IMR-90 (cell line): ENCODE data around the gene IL12A. TPM values are rescaled to one million over a fixed set of nuclear protein-coding genes. Genes with fewer than 3 reads are reported as not detected.

ENCODE experiments used
- ATAC-seq: fragments of 200-7000 bp; cut with Tn5 transposase; 2 replicates; pipeline ENCODE4 v1.9.1; 2020; ENCODE audit warnings: low read depth, mild to moderate bottlenecking, moderate library complexity
- BruUV-seq: library from RNA; stranded (reverse); fragments of 400-500 nt; replicated peaks from 2 replicates; lab custom pipeline; 2021; lab: Mats Ljungman, UMichigan
- CTCF ChIA-PET: fragments of 300-600 bp; formaldehyde crosslinking; extraction: SDS; loops from one replicate; lab custom pipeline; 2021; ENCODE audit warnings: antibody characterized with exemption; lab: Yijun Ruan, JAX
- POLR2A ChIA-PET: fragments of 300-600 bp; sonication (Branson Sonifier 250); formaldehyde crosslinking; loops from one replicate; lab custom pipeline; 2022; ENCODE audit warnings: antibody characterized with exemption; ENCODE audit not compliant: unreplicated experiment; lab: Charles Lee
- DNase-seq: peaks from one replicate; pipeline ENCODE4 v3.0.0; 2013
- H2AFZ ChIP-seq: replicated peaks from 2 replicates; pipeline ENCODE3; 2013; ENCODE audit warnings: low read length, mild to moderate bottlenecking; ENCODE audit not compliant: poor library complexity
- H2AK5ac ChIP-seq: 2 replicates; pipeline ENCODE4 v1.6.1; 2013; ENCODE audit warnings: low read depth, low read length, inconsistent platforms
- H2AK9ac ChIP-seq: replicated peaks from 2 replicates; pipeline ENCODE3; 2013; ENCODE audit warnings: mild to moderate bottlenecking, low read depth, low read length, moderate library complexity; ENCODE audit not compliant: poor library complexity
- H2BK120ac ChIP-seq: 2 replicates; pipeline ENCODE4 v1.6.1; 2013; ENCODE audit warnings: low read depth, low read length, inconsistent platforms
- H2BK15ac ChIP-seq: 3 replicates; pipeline ENCODE4 v1.6.1; 2013; ENCODE audit warnings: low read depth, low read length, inconsistent platforms
- H2BK20ac ChIP-seq: 2 replicates; pipeline ENCODE4 v1.6.1; 2013; ENCODE audit warnings: low read depth, mild to moderate bottlenecking, inconsistent platforms, low read length, moderate library complexity
- H2BK5ac ChIP-seq: 2 replicates; pipeline ENCODE4 v1.6.1; 2013; ENCODE audit warnings: mild to moderate bottlenecking, low read depth, low read length, inconsistent platforms; ENCODE audit not compliant: poor library complexity, severe bottlenecking
- H3K14ac ChIP-seq: replicated peaks from 2 replicates; pipeline ENCODE4 v1.6.1; 2013; ENCODE audit warnings: low read depth, low read length, inconsistent platforms
- H3K18ac ChIP-seq: 2 replicates; pipeline ENCODE4 v1.6.1; 2013; ENCODE audit warnings: low read depth, low read length, control low read depth
- H3K23ac ChIP-seq: 2 replicates; pipeline ENCODE4 v1.6.1; 2013; ENCODE audit warnings: low read depth, low read length, inconsistent platforms
- H3K27ac ChIP-seq: 2 replicates; pipeline ENCODE4 v1.5.1; 2013; ENCODE audit warnings: mild to moderate bottlenecking, control low read depth, low read length; ENCODE audit not compliant: insufficient read depth
- H3K27me3 ChIP-seq: 2 replicates; pipeline ENCODE4 v1.6.1; 2013; ENCODE audit warnings: low read length; ENCODE audit not compliant: control insufficient read depth, insufficient read depth
- H3K36me3 ChIP-seq: 2 replicates; pipeline ENCODE4 v1.6.1; 2013; ENCODE audit warnings: low read length, mixed read lengths; ENCODE audit not compliant: control insufficient read depth, insufficient read depth
- H3K4ac ChIP-seq: 2 replicates; pipeline ENCODE4 v1.6.1; 2013; ENCODE audit warnings: low read depth, low read length, inconsistent platforms
- H3K4me1 ChIP-seq: 2 replicates; pipeline ENCODE4 v1.6.1; 2013; ENCODE audit warnings: low read length, mixed read lengths; ENCODE audit not compliant: control insufficient read depth, insufficient read depth
- H3K4me2 ChIP-seq: 2 replicates; pipeline ENCODE4 v1.6.1; 2013; ENCODE audit warnings: low read depth, mild to moderate bottlenecking, control low read depth, low read length, moderate library complexity
- H3K4me3 ChIP-seq: 2 replicates; pipeline ENCODE4 v1.5.1; 2013; ENCODE audit warnings: low read depth, mild to moderate bottlenecking, control low read depth, low read length, moderate library complexity; ENCODE audit not compliant: insufficient read depth
- H3K56ac ChIP-seq: 2 replicates; pipeline ENCODE4 v1.6.1; 2013; ENCODE audit warnings: low read length, inconsistent platforms; ENCODE audit not compliant: insufficient read depth; ENCODE audit errors: extremely low read depth
- H3K79me1 ChIP-seq, 2 experiments: 2 replicates each; pipeline ENCODE4 v1.6.1; 2013; ENCODE audit warnings: low read length in 2 of 2, inconsistent platforms in 1 of 2, low read depth in 1 of 2
- H3K9ac ChIP-seq: 2 replicates; pipeline ENCODE4 v1.6.1; 2013; ENCODE audit warnings: low read depth, low read length, control low read depth
- H3K9me1 ChIP-seq: 2 replicates; pipeline ENCODE4 v1.6.1; 2013; ENCODE audit warnings: low read length, inconsistent platforms; ENCODE audit not compliant: insufficient read depth
- H3K9me3 ChIP-seq: 2 replicates; pipeline ENCODE4 v1.6.1; 2013; ENCODE audit warnings: low read length; ENCODE audit not compliant: control insufficient read depth, insufficient read depth
- H4K20me1 ChIP-seq: 2 replicates; pipeline ENCODE4 v1.6.1; 2013; ENCODE audit warnings: low read length, inconsistent platforms; ENCODE audit not compliant: insufficient read depth
- H4K5ac ChIP-seq: 2 replicates; pipeline ENCODE4 v1.6.1; 2013; ENCODE audit warnings: mild to moderate bottlenecking, low read depth, low read length, control low read depth
- H4K8ac ChIP-seq, 2 experiments: 2 replicates each; pipeline ENCODE4 v1.6.1; 2013; ENCODE audit warnings: low read depth in 2 of 2, low read length in 2 of 2, control low read depth in 1 of 2, inconsistent platforms in 1 of 2
- H4K91ac ChIP-seq: 2 replicates; pipeline ENCODE4 v1.6.1; 2013; ENCODE audit warnings: low read depth, low read length, inconsistent platforms; ENCODE audit not compliant: insufficient read depth
- BHLHE40 ChIP-seq: fragments of 150-350 bp; IDR thresholded peaks from 2 replicates; pipeline ENCODE4 v1.6.1; 2016; ENCODE audit warnings: mild to moderate bottlenecking, low read depth, low read length
- CEBPB ChIP-seq: IDR thresholded peaks from 2 replicates; pipeline ENCODE4 v1.6.1; 2012; ENCODE audit warnings: low read depth, low read length, improper control_type of control experiment
- CHD1 ChIP-seq: IDR thresholded peaks from 2 replicates; pipeline ENCODE4 v1.6.1; 2012; ENCODE audit warnings: low read depth, low read length, improper control_type of control experiment
- ELK1 ChIP-seq: fragments of 150-350 bp; IDR thresholded peaks from 2 replicates; pipeline ENCODE4 v1.6.1; 2016; ENCODE audit warnings: low read depth, mild to moderate bottlenecking, low read length, moderate library complexity, borderline replicate concordance
- FOS ChIP-seq: fragments of 150-350 bp; IDR thresholded peaks from 2 replicates; pipeline ENCODE4 v1.6.1; 2016; ENCODE audit warnings: low read depth, low read length
- MAFK ChIP-seq: IDR thresholded peaks from 2 replicates; pipeline ENCODE4 v1.6.1; 2012; ENCODE audit warnings: low read depth, low read length, improper control_type of control experiment
- MAZ ChIP-seq: IDR thresholded peaks from 2 replicates; pipeline ENCODE4 v1.6.1; 2012; ENCODE audit warnings: low read depth, mild to moderate bottlenecking, low read length, improper control_type of control experiment, moderate library complexity, borderline replicate concordance
- MXI1 ChIP-seq: IDR thresholded peaks from 2 replicates; pipeline ENCODE4 v1.6.1; 2012; ENCODE audit warnings: low read depth, mild to moderate bottlenecking, low read length, moderate library complexity, borderline replicate concordance
- NFE2L2 ChIP-seq: fragments of 150-350 bp; IDR thresholded peaks from 2 replicates; pipeline ENCODE4 v1.6.1; 2016; ENCODE audit warnings: low read depth, mild to moderate bottlenecking, low read length
- POLR2A ChIP-seq: IDR thresholded peaks from 2 replicates; pipeline ENCODE4 v1.6.1; 2012; ENCODE audit warnings: mild to moderate bottlenecking, low read depth, low read length
- RAD21 ChIP-seq: IDR thresholded peaks from 2 replicates; pipeline ENCODE4 v1.6.1; 2012; ENCODE audit warnings: low read length, improper control_type of control experiment
- RCOR1 ChIP-seq: IDR thresholded peaks from 2 replicates; pipeline ENCODE4 v1.6.1; 2012; ENCODE audit warnings: mild to moderate bottlenecking, low read length, improper control_type of control experiment; ENCODE audit not compliant: insufficient replicate concordance
- RFX5 ChIP-seq: IDR thresholded peaks from 2 replicates; pipeline ENCODE4 v1.8.0; 2012; ENCODE audit warnings: low read depth, mild to moderate bottlenecking, low read length, moderate library complexity
- SMC3 ChIP-seq: fragments of 150-350 bp; IDR thresholded peaks from 2 replicates; pipeline ENCODE4 v1.6.1; 2016; ENCODE audit warnings: low read depth, mild to moderate bottlenecking, antibody characterized with exemption, low read length, moderate library complexity
- WGBS, 2 experiments: methylation state at CpG; one replicate each; pipeline versions ENCODE4 v1.1.5 to v1.1.7; 2013; ENCODE audit warnings: missing lambda C conversion rate in 2 of 2; ENCODE audit not compliant: insufficient read length in 1 of 2; ENCODE audit errors: extremely low coverage in 2 of 2; 5-methylcytosine and 5-hydroxymethylcytosine counted together
- dilution Hi-C: fragments of 300-500 bp; cut with HindIII; formaldehyde crosslinking; loops from one replicate; pipeline ENCODE4 v1.14.3; 2018; ENCODE audit warnings: low sequenced_read_pairs; ENCODE audit not compliant: unreplicated experiment
- in situ Hi-C: fragments of 300-500 bp; cut with MboI; formaldehyde crosslinking; loops from 3 replicates; pipeline ENCODE4 v1.14.3; 2019; ENCODE audit warnings: low sequenced_read_pairs, inconsistent platforms, mixed read lengths
- intact Hi-C: fragments of 100-400 bp; cut with micrococcal nuclease; formaldehyde crosslinking; loops from 2 replicates; pipeline ENCODE4 v1.10.0; 2022
- polyA plus RNA-seq, 3 experiments: library from polyadenylated mRNA; depleted of rRNA; stranded (reverse); fragments of >200 nt; gene quantifications; 2 replicates each; pipeline ENCODE4 v1.2.3, GENCODE V29; 2012; ENCODE audit warnings: low replicate concordance in 1 of 3
- total RNA-seq: library from RNA; depleted of rRNA; stranded (reverse); fragments of >200 nt; gene quantifications from 2 replicates; pipeline ENCODE4 v1.2.3, GENCODE V29; 2012
- TF ChIP-seq, protein P1 (sequence below): fragments of 150-350 bp; IDR thresholded peaks from 2 replicates; pipeline ENCODE4 v1.6.1; 2017; ENCODE audit warnings: mild to moderate bottlenecking, antibody characterized with exemption, low read length, low read depth
- TF ChIP-seq, protein P2 (sequence below): conservative IDR thresholded peaks from 2 replicates; pipeline ENCODE4 v1.5.1; 2012; ENCODE audit warnings: mild to moderate bottlenecking, low read depth, low read length, improper control_type of control experiment

Gene IL12A
- total and polyA plus RNA-seq, 2 of the 4 experiments (the other 2 are of a cell fraction): 0.90 to 2.9 TPM

GRCh38 chr3:159996959-159997358 lies 8.3 kb downstream of the IL12A start:
- Histone ChIP-seq H3K36me3 (no peaks in the 10 kb centered on the region), H3K4me1 (peaks cover 5% of the 10 kb centered on the region), H3K14ac (0 out of 2 replicates have a peak overlapping the region, but pooled peaks have one; percentile 69), H2AFZ (no peak overlapping the region), H2AK9ac (no peak overlapping the region), H4K91ac (peak overlapping the region; percentile 49), H2AK5ac (peak overlapping the region; percentile 84; the same call in 1 of the 2 replicates), H3K4ac (peak overlapping the region; percentile 78), H2BK120ac (peak overlapping the region; percentile 71; the same call in 1 of the 2 replicates), H2BK20ac (no peak overlapping the region), H2BK5ac (no peak overlapping the region), H3K23ac (no peak overlapping the region), H3K27ac (no peak overlapping the region), H2BK15ac (peak overlapping the region; percentile 82; the same call in 2 of the 3 replicates), H3K79me1 (no peaks in the 10 kb centered on the region), H3K27me3 (no peaks in the 10 kb centered on the region), H3K4me2 (no peak overlapping the region), H3K56ac (no peak overlapping the region), H3K9ac (no peak overlapping the region), H4K20me1 (no peaks in the 10 kb centered on the region), H4K5ac (no peak overlapping the region), H3K4me3 (no peak overlapping the region), H3K18ac (no peak overlapping the region), H4K8ac (no peak overlapping the region), H3K9me1 (0 out of 2 replicates have a peak, but pooled peaks cover 6% of the 10 kb centered on the region), H3K9me3 (no peaks in the 10 kb centered on the region)
- TF ChIP-seq RFX5 (no peak), NFE2L2 (no peak), BHLHE40 (no peak), MXI1 (no peak), ELK1 (no peak), CEBPB (no peak), RCOR1 (no peak), MAFK (no peak), CHD1 (no peak), POLR2A (no peak), SMC3 (no peak), FOS (no peak), MAZ (no peak), RAD21 (no peak)
- TF ChIP-seq, protein P1, sequence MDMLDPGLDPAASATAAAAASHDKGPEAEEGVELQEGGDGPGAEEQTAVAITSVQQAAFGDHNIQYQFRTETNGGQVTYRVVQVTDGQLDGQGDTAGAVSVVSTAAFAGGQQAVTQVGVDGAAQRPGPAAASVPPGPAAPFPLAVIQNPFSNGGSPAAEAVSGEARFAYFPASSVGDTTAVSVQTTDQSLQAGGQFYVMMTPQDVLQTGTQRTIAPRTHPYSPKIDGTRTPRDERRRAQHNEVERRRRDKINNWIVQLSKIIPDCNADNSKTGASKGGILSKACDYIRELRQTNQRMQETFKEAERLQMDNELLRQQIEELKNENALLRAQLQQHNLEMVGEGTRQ: no peak
- TF ChIP-seq, protein P2, sequence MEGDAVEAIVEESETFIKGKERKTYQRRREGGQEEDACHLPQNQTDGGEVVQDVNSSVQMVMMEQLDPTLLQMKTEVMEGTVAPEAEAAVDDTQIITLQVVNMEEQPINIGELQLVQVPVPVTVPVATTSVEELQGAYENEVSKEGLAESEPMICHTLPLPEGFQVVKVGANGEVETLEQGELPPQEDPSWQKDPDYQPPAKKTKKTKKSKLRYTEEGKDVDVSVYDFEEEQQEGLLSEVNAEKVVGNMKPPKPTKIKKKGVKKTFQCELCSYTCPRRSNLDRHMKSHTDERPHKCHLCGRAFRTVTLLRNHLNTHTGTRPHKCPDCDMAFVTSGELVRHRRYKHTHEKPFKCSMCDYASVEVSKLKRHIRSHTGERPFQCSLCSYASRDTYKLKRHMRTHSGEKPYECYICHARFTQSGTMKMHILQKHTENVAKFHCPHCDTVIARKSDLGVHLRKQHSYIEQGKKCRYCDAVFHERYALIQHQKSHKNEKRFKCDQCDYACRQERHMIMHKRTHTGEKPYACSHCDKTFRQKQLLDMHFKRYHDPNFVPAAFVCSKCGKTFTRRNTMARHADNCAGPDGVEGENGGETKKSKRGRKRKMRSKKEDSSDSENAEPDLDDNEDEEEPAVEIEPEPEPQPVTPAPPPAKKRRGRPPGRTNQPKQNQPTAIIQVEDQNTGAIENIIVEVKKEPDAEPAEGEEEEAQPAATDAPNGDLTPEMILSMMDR: no peak
- intact Hi-C loops: no loop called here
- CTCF ChIA-PET: no interaction called here
- dilution Hi-C loops: no loop called here
- ATAC-seq (no peak), DNase-seq (no peak)
- BruUV-seq: no TSS peak
- POLR2A ChIA-PET: no interaction called here
- no CpG with 5 or more reads among the region's 7 CpGs for WGBS, 2 experiments
- in situ Hi-C loops: no loop called here
